ENCODE results near the gene CRIM1. TPM values are rescaled to one million over a fixed set of nuclear protein-coding genes. Genes with fewer than 3 reads are reported as not detected.
A peak's percentile ranks its signal among the peaks of the same experiment; 100 is the strongest.

CRIM1 gene
- total and polyA plus RNA-seq, 4 donors, result 24.3 to 119 (median 58.4) TPM

DNA sequence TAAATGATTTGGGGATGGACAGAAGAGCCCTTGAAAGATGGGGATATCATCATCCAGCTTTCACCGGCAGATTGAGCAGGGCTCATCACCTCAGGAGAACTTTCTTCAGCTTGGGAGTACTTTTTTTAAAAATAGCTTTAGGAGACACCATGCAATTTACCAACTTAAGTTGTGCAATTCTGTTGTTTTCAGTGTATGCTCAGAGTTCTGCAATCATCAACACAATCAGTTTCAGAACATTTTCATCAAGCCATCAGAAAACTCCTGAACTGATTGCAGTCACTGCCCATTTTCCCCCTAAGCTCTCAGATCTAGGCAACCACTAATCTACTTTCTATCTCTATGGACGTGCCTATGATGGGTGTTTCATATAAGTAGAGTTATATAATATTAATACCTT lies 117.7 kb downstream of the CRIM1 start:
- H3K36me3 ChIP-seq (ENCODE audit: control insufficient read depth in 4 of 4, insufficient read depth in 4 of 4, low read length in 4 of 4), result peaks cover 13 to 27% (median 14%) of the 10 kb centered on the region in 4 donors
- H3K27me3 ChIP-seq (ENCODE audit: control insufficient read depth in 3 of 3, insufficient read depth in 3 of 3, low read length in 2 of 3), result no peaks in the 10 kb centered on the region
- no peak overlapping the region for H3K27ac ChIP-seq (ENCODE audit: low read depth in 1 of 2, low read length in 1 of 2)
- DNase-seq (peak in 1 of 3 donors; percentile 44), ATAC-seq (ENCODE audit: insufficient read depth, low FRiP score) (no peak)
- 74 to 75% methylated on average over 2 of the region's 2 CpGs for WGBS, 2 donors
- no peak for TF ChIP-seq CTCF (IDR thresholded peaks at IDR 0.05; ENCODE audit: control extremely low read depth, extremely low read depth)
- H3K4me1 ChIP-seq (ENCODE audit: control insufficient read depth in 5 of 5, insufficient read depth in 5 of 5, low read length in 5 of 5), result peaks cover 0 to 16% (median 8%) of the 10 kb centered on the region in 5 donors
- H3K4me3 ChIP-seq, result no peak overlapping the region
- H3K9me3 ChIP-seq (ENCODE audit: control insufficient read depth in 4 of 4, insufficient read depth in 3 of 4, low read length in 3 of 4), result peaks cover 0 to 6% (median 3%) of the 10 kb centered on the region in 4 donors
- no peak overlapping the region for H3K9ac ChIP-seq (ENCODE audit: insufficient read depth in 1 of 2, low read length in 2 of 2)

GRCh38 chr2:36476411-36476810 lies 120.8 kb downstream of the CRIM1 start:
- Histone ChIP-seq H3K9ac (ENCODE audit: insufficient read depth in 1 of 2, low read length in 2 of 2) (no peak overlapping the region), H3K36me3 (ENCODE audit: control insufficient read depth in 4 of 4, insufficient read depth in 4 of 4, low read length in 4 of 4) (peaks cover 17 to 31% (median 30%) of the 10 kb centered on the region in 4 donors), H3K27ac (ENCODE audit: low read depth in 1 of 2, low read length in 1 of 2) (no peak overlapping the region), H3K4me3 (no peak overlapping the region), H3K27me3 (ENCODE audit: control insufficient read depth in 3 of 3, insufficient read depth in 3 of 3, low read length in 2 of 3) (no peaks in the 10 kb centered on the region), H3K9me3 (ENCODE audit: control insufficient read depth in 4 of 4, insufficient read depth in 3 of 4, low read length in 3 of 4) (peaks cover 0 to 5% (median 3%) of the 10 kb centered on the region in 4 donors), H3K4me1 (ENCODE audit: control insufficient read depth in 5 of 5, insufficient read depth in 5 of 5, low read length in 5 of 5) (peaks cover 0 to 15% (median 2%) of the 10 kb centered on the region in 5 donors)
- no peak for TF ChIP-seq CTCF (IDR thresholded peaks at IDR 0.05; ENCODE audit: control extremely low read depth, extremely low read depth)
- DNase-seq, result no peak
- ATAC-seq (ENCODE audit: insufficient read depth, low FRiP score), result no peak

- no peaks in the 10 kb centered on the region for H3K27me3 ChIP-seq (ENCODE audit: control insufficient read depth in 3 of 3, insufficient read depth in 3 of 3, low read length in 2 of 3)
- peaks cover 0 to 15% (median 2%) of the 10 kb centered on the region in 5 donors for H3K4me1 ChIP-seq (ENCODE audit: control insufficient read depth in 5 of 5, insufficient read depth in 5 of 5, low read length in 5 of 5)
- peaks cover 20 to 34% (median 31%) of the 10 kb centered on the region in 4 donors for H3K36me3 ChIP-seq (ENCODE audit: control insufficient read depth in 4 of 4, insufficient read depth in 4 of 4, low read length in 4 of 4)
- 61 to 72% methylated on average over 4 of the region's 4 CpGs for WGBS, 2 donors
- peak overlapping the region in 1 of 2 donors; percentile 1 for H3K27ac ChIP-seq (ENCODE audit: low read depth in 1 of 2, low read length in 1 of 2)
- no peak for ATAC-seq (ENCODE audit: insufficient read depth, low FRiP score)
- H3K9ac ChIP-seq (ENCODE audit: insufficient read depth in 1 of 2, low read length in 2 of 2), result no peak overlapping the region
- peaks cover 0 to 5% (median 3%) of the 10 kb centered on the region in 4 donors for H3K9me3 ChIP-seq (ENCODE audit: control insufficient read depth in 4 of 4, insufficient read depth in 3 of 4, low read length in 3 of 4)
- DNase-seq, result no peak
- TF ChIP-seq CTCF (IDR thresholded peaks at IDR 0.05; ENCODE audit: control extremely low read depth, extremely low read depth), result no peak
- no peak overlapping the region for H3K4me3 ChIP-seq
Observed at GRCh38 chr2:36477315-36477714, 121.7 kb downstream of the CRIM1 start.

GRCh38 chr2:36477746-36478145 lies 122.2 kb downstream of the CRIM1 start:
- ATAC-seq (ENCODE audit: insufficient read depth, low FRiP score), result no peak
- Histone ChIP-seq H3K9ac (ENCODE audit: insufficient read depth in 1 of 2, low read length in 2 of 2) (no peak overlapping the region), H3K27me3 (ENCODE audit: control insufficient read depth in 3 of 3, insufficient read depth in 3 of 3, low read length in 2 of 3) (no peaks in the 10 kb centered on the region), H3K4me1 (ENCODE audit: control insufficient read depth in 5 of 5, insufficient read depth in 5 of 5, low read length in 5 of 5) (peaks cover 0 to 15% (median 2%) of the 10 kb centered on the region in 5 donors), H3K9me3 (ENCODE audit: control insufficient read depth in 4 of 4, insufficient read depth in 3 of 4, low read length in 3 of 4) (peaks cover 0 to 5% (median 3%) of the 10 kb centered on the region in 4 donors), H3K36me3 (ENCODE audit: control insufficient read depth in 4 of 4, insufficient read depth in 4 of 4, low read length in 4 of 4) (peaks cover 20 to 34% (median 32%) of the 10 kb centered on the region in 4 donors), H3K27ac (ENCODE audit: low read depth in 1 of 2, low read length in 1 of 2) (no peak overlapping the region), H3K4me3 (no peak overlapping the region)
- 28 to 36% methylated on average over 2 of the region's 2 CpGs for WGBS, 2 donors
- TF ChIP-seq CTCF (IDR thresholded peaks at IDR 0.05; ENCODE audit: control extremely low read depth, extremely low read depth), result no peak
- DNase-seq, result no peak

Data from lung (tissue), 12 donors.